ENCODE results near the gene CCL28. TPM values are rescaled to one million over a fixed set of nuclear protein-coding genes. Genes with fewer than 3 reads are reported as not detected.

CCL28 gene
- total and polyA plus RNA-seq, 2 donors (not counting 3 experiments of a cell fraction or from before 2014, with no cell fraction given), result 1.2 to 1.8 TPM

- no peak for DNase-seq (ENCODE audit: low read depth, low spot score)
- POLR2A ChIA-PET, result no interaction called here
- Histone ChIP-seq H3K4me1 (ENCODE audit: control insufficient read depth, extremely low read depth, insufficient read depth, low read length) (no peaks in the 10 kb centered on the region), H3K27me3 (ENCODE audit: control insufficient read depth in 2 of 2, insufficient read depth in 2 of 2, low read length in 2 of 2) (no peaks in the 10 kb centered on the region), H3K9ac (replicated peaks; ENCODE audit: extremely low read depth, insufficient read depth, low read length) (no peak overlapping the region), H3K36me3 (ENCODE audit: control insufficient read depth in 2 of 2, extremely low read depth in 1 of 2, insufficient read depth in 2 of 2, low read length in 2 of 2) (no peaks in the 10 kb centered on the region), H4K20me1 (replicated peaks; ENCODE audit: control insufficient read depth, extremely low read depth, insufficient read depth, low read length) (no peaks in the 10 kb centered on the region), H3K4me2 (ENCODE audit: insufficient read depth, low read length) (no peak overlapping the region), H3K79me2 (ENCODE audit: control insufficient read depth, insufficient read depth, low read length) (no peaks in the 10 kb centered on the region), H3K4me3 (replicated peaks in 1 of 3; ENCODE audit: insufficient read depth in 1 of 3, low read depth in 1 of 3, low read length in 3 of 3) (no peak overlapping the region), H3K27ac (ENCODE audit: insufficient read depth, low read depth, low read length) (no peak overlapping the region), H2AFZ (ENCODE audit: low read depth, low read length) (no peak overlapping the region), H3K9me1 (replicated peaks; ENCODE audit: control insufficient read depth, extremely low read depth, insufficient read depth, low read length) (no peaks in the 10 kb centered on the region), H3K9me3 (replicated peaks; ENCODE audit: control insufficient read depth, insufficient read depth, low read length) (no peaks in the 10 kb centered on the region)
- intact Hi-C loops (cut with micrococcal nuclease), result no loop called here
- BruUV-seq (replicated peaks), result no TSS peak
- TF ChIP-seq FOS (IDR thresholded peaks at IDR 0.05; ENCODE audit: borderline replicate concordance, insufficient read depth, low read length) (no peak), JUN (IDR thresholded peaks at IDR 0.05; ENCODE audit: borderline replicate concordance, insufficient read depth, insufficient read length, low read depth) (no peak), MYC (IDR thresholded peaks at IDR 0.05; ENCODE audit: low read depth, low read length) (no peak), GATA2 (IDR thresholded peaks at IDR 0.05; ENCODE audit: insufficient read depth, insufficient read length, low read depth, low read length) (no peak), POLR2A (IDR thresholded peaks at IDR 0.05; ENCODE audit: low read depth, low read length) (no peak), EZH2 (IDR thresholded peaks at IDR 0.05; ENCODE audit: borderline replicate concordance, low read depth, low read length, severe bottlenecking) (no peak), POLR2AphosphoS5 (IDR thresholded peaks at IDR 0.05; ENCODE audit: insufficient read depth, low read depth, low read length) (no peak)
- TF ChIP-seq, protein P1, sequence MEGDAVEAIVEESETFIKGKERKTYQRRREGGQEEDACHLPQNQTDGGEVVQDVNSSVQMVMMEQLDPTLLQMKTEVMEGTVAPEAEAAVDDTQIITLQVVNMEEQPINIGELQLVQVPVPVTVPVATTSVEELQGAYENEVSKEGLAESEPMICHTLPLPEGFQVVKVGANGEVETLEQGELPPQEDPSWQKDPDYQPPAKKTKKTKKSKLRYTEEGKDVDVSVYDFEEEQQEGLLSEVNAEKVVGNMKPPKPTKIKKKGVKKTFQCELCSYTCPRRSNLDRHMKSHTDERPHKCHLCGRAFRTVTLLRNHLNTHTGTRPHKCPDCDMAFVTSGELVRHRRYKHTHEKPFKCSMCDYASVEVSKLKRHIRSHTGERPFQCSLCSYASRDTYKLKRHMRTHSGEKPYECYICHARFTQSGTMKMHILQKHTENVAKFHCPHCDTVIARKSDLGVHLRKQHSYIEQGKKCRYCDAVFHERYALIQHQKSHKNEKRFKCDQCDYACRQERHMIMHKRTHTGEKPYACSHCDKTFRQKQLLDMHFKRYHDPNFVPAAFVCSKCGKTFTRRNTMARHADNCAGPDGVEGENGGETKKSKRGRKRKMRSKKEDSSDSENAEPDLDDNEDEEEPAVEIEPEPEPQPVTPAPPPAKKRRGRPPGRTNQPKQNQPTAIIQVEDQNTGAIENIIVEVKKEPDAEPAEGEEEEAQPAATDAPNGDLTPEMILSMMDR (IDR thresholded peaks at IDR 0.05; ENCODE audit: extremely low read depth in 1 of 2, insufficient read depth in 1 of 2, low read depth in 1 of 2, low read length in 2 of 2), result no peak
- TF ChIP-seq, protein P2, sequence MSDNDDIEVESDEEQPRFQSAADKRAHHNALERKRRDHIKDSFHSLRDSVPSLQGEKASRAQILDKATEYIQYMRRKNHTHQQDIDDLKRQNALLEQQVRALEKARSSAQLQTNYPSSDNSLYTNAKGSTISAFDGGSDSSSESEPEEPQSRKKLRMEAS (IDR thresholded peaks at IDR 0.05; ENCODE audit: insufficient read depth, insufficient read length), result no peak
- no peak for FAIRE-seq
- dilution Hi-C loops (cut with MboI; ENCODE audit: extremely low pct_ligation_motif_present, low sequenced_read_pairs), result no loop called here
- CTCF ChIA-PET, result no interaction called here
These were observed 25.0 kb upstream of the CCL28 start for GRCh38 chr5:43437062-43437660.

All from endothelial cell of umbilical vein (primary cell).